PFSK-1 (cell line): ENCODE results near the gene UGGT2.

ENCODE experiments used
- POLR2AphosphoS5 ChIP-seq: IDR thresholded peaks from 2 replicates; pipeline ENCODE4 v1.6.1; 2012; ENCODE audit warnings: low read depth, mild to moderate bottlenecking, control low read depth, low read length, moderate library complexity
- SIN3A ChIP-seq: IDR thresholded peaks from 2 replicates; pipeline ENCODE4 v1.6.1; 2012; ENCODE audit warnings: mild to moderate bottlenecking, low read length, moderate library complexity, borderline replicate concordance; ENCODE audit not compliant: insufficient read depth

GRCh38 chr13:96025283-96025682 lies 27.9 kb downstream of the UGGT2 start:
- TF ChIP-seq SIN3A (no peak), POLR2AphosphoS5 (no peak)
